Fibroblast of lung (primary cell): ENCODE results near the gene ZNF609.

ENCODE experiments used
- CTCF ChIP-seq, 2 donors: IDR thresholded peaks in 1 of 2; conservative IDR thresholded peaks in 1 of 2; 1 replicate in 1 of 2; 2 replicates in 1 of 2; pipeline ENCODE4 v1.5.1; 2011 to 2012; ENCODE audit warnings: low read length in 2 of 2, control low read depth in 1 of 2, inconsistent platforms in 1 of 2, low read depth in 1 of 2, mild to moderate bottlenecking in 1 of 2
- EZH2 ChIP-seq: IDR thresholded peaks from 2 replicates; pipeline ENCODE4 v1.5.1; 2012; ENCODE audit warnings: low read length, control low read depth, mild to moderate bottlenecking; ENCODE audit errors: missing control alignments

GRCh38 chr15:64630396-64631107 lies 170.2 kb downstream of the ZNF609 start:
- TF ChIP-seq CTCF (conservative IDR thresholded peaks at IDR 0.05 in 1 of 2, IDR thresholded peaks at IDR 0.05 in 1 of 2; ENCODE audit: low read depth in 1 of 2, low read length in 2 of 2): no peak
- no peak for TF ChIP-seq EZH2
